Activated CD4-positive, alpha-beta T cell treated with anti-CD3 and anti-CD28 coated beads, Interleukin-2, amount 50 U/mL, for 1 hour (primary cell): ENCODE measurements around the gene VPS35L.
"Not testable (repeated sequence)": the region's sequence is repeated elsewhere in the genome, so short reads cannot be mapped to it uniquely, and the experiment has no call there.

ENCODE experiments used
- DNase-seq: peaks from one replicate; pipeline ENCODE4 v3.0.0-alpha.2; 2020

The VPS35L gene

GRCh38 chr16:19655242-19655777 lies 99.8 kb downstream of the VPS35L start:
- DNase-seq: no peak

- no peak for DNase-seq
These were observed 102.3 kb downstream of the VPS35L start for GRCh38 chr16:19657831-19658230.

- no peak for DNase-seq
These were observed 104.1 kb downstream of the VPS35L start for GRCh38 chr16:19659554-19659953.

DNA sequence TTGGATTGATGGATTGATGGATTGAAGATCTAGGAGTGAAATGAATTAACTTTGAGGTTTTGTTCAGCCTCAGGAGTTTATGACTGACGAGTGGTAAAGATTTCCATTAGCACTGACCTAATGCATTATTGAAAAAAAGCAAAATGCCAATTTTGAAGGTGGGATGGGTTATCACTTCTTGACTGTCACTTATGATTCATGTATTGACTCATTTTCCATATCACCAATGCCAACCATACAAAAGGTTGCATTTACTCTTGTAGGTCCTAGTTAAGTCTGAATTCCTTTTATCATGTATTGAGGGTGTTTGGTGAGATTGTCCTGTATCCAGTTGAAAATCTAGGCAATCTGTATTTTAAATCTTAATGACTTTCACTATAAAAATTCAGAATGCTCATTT lies 104.9 kb downstream of the VPS35L start:
- no peak for DNase-seq

- no peak for DNase-seq
These were observed 106.8 kb downstream of the VPS35L start for GRCh38 chr16:19662351-19662750.

DNA sequence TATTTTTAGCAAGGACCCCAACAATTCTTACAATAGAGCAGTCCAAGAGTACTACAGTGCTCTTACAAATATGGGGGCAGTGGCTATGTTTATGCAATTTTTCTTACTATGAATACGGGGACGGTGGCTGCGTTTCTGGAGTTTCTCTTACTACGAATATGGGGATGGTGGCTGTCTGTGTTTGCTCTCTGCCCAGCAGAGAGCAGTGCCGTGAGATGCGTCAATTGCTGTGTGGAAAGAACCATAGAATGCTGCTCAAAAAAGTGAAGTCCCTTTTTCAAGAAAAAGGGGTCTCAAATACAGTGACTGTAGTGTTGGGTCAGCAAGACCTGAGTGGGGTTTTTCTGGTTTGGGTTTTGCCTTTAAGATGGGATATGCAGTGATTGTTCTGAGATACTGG lies 108.7 kb downstream of the VPS35L start:
- no peak for DNase-seq

GRCh38 chr16:19665313-19665712 lies 109.8 kb downstream of the VPS35L start:
- DNase-seq: not testable (repeated sequence)

DNA sequence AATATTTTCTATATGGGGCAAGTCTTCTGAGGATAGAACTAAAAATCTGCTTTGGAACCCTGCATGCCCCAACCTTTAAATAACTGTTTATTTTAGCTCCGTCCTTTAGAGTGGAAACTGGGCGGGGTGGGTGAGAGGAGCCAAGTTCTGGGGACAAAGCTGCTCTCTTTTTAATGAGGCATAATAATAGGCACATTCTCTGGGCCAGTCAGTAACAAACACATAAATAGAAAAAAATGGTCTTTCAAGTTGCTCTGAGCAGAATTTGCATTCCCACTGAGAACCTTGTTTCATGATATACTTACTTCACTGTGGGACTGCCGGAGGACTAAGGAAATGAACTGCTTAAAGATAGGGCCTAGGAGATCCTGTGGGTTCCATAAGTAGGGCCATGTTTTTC lies 111.0 kb downstream of the VPS35L start:
- DNase-seq: no peak

DNA sequence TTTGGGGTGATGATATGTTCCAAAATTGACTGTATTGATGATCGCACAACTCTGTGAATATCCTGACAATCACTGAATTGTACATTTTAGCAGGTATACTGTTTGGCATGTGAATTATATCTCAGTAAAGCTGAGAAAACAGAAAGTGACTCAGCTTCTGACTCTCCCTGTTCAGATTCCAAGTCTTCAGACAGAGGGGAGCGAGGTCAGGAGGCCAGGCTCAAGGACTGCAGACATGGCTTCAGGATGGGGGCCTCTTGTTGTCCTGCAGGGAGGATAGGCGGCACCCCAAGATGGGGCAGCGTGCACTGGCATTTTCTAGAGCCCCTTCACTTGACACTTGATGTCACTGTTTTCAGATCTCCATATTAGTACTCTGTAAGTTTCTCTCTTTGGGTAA lies 116.9 kb downstream of the VPS35L start:
- no peak for DNase-seq

- no peak for DNase-seq
These were observed 119.0 kb downstream of the VPS35L start for GRCh38 chr16:19674485-19674884.

- no peak for DNase-seq
These were observed 121.9 kb downstream of the VPS35L start for GRCh38 chr16:19677402-19677801.

DNA sequence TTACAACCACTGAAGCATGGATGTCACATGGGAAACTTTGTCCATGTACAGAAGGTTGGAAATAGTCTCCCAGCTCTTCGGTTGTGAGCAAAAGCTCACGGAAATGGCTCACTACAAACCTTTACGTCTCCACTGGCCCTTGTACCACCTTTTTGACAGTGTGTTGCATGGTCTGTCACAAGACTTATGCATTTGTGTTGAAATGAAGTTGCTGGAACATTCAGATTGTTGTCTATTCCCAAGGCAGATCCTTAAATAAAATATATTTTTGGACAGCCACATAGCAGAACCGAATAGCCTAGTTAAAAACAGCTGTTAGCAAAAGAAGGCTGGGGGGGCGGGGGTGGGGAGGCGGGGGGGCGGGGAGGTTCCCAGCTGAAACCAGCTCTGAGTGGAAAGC lies 123.3 kb downstream of the VPS35L start:
- DNase-seq: no peak

GRCh38 chr16:19679281-19679680 lies 123.8 kb downstream of the VPS35L start:
- not testable (repeated sequence) for DNase-seq

DNA sequence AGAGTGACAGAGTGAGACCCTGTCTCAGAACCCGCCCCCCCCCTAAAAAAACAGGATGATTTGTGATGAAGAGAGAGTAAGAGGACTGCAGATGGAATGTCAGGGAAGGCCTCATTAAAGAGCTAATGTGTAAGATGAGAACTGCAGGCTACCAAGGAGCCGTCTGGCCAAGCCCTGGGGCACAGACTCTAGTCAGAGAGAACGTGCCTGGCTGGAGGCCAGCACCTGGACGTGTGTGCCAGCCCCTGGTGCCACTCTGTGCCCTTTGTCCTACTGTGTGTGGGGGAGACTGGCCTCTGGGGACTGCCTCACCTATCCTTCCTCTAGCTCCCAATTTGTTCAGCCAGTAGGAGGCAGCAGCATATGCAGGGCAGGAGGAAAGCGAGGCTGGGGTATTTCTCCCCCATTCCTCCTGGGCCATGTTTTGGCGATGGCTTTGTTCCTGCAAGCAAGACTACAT lies 125.4 kb downstream of the VPS35L start:
- no peak for DNase-seq

- no peak for DNase-seq
These were observed 126.1 kb downstream of the VPS35L start for GRCh38 chr16:19681637-19682036.

DNA sequence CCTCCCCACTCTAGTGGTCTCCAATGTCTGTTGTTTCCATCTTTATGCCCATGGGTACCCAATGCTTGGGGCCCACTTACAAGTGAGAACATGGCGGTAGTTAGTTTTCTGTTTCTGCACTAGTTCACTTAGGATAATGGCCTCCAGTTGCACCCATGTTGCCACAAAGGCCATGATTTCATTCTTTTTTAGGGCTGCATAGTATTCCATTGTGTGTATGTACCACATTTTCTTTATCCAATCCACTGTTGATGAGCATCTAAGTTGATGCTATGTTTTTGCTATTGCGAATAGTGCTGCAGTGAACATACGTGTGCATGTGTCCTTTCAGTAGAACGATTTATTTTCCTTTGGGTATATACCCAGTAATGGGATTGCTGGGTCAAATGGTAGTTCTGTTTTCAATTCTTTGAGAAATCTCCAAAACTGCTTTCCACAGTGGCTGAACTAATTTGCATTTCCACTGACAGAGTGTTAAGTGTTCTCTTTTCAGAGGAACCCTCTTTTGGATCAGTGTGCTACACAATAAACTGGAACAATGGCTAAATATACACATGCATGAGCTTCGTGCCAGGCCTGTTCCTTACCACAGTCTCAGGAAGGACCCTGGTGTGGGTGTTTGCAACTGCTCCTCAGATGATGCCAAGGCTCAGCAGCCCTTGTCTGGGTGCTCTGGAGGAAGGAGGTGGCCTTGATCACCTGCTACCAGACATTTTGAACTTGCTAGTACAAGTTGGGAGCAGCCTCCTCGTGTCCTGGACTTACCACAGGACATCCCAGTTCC lies 128.1 kb downstream of the VPS35L start:
- no peak for DNase-seq

- no peak for DNase-seq
These were observed 129.7 kb downstream of the VPS35L start for GRCh38 chr16:19685176-19685575.

GRCh38 chr16:19687279-19687678 lies 131.8 kb downstream of the VPS35L start:
- DNase-seq: no peak

DNA sequence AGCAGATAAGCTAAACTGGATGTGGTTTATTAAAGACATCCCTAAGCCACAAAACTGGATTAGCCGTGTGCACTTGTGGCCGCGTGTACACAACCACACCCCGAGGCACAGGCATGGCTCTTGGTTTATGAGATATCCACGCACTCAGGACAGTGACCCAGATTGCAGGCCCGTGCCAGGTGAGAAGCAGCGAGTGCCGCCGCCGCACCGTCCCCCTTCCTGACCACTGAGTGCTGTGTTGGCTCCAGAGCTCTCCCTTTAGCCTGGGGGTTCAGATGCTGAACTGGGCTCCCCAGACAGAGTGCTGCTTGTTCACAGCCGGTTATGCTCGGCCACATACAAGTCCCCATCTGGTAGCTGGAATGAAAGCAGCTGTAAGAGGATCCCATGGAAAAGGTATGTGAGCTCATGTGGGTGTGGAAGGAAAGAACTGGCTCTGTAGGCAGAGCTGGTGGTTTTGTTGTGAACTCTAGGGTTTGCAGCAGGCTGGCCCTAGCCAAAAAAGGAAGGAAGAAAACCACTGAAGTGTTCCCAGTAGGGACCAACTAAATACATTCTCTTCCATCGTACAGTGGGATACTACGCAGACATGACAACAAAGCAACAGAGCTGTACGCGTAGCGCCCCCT lies 133.0 kb downstream of the VPS35L start:
- DNase-seq: no peak

DNA sequence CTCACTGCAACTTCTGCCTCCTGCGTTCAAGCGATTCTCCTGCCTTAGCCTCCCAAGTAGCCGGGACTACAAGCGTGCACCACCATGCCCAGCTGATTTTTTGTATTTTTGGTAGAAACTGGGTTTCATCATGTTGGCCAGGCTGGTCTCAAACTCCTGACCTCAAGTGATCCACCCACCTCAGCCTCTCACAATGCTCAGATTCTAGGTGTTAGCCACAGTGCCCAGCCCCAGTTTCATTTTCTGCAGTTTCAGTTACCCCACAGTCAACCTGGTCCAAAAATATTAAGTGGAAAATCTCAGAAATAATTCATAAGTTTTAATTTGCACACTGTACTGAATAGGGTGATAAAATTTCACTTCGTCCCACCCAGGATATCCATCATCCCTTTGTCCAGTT lies 133.8 kb downstream of the VPS35L start:
- DNase-seq: no peak

DNA sequence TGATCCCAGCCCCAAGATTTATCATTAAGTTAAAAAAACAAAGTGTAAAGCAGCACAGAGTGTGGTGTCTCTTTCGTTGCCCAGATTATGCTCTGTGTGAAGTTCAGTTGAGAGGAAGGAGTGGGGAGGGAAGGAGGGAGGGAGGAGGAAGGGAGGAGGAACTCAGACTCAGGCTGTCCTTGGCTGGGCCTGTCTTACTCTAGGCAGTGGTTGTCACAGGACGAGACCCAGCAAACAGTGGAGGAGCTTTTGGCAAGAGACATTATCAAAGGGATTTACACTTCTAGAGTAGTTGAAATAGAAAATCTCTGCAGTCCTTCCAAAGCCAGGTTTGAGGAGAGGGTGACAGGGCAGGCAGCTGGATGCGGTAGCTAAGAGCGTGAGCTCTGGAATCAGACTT lies 134.7 kb downstream of the VPS35L start:
- DNase-seq: no peak

DNA sequence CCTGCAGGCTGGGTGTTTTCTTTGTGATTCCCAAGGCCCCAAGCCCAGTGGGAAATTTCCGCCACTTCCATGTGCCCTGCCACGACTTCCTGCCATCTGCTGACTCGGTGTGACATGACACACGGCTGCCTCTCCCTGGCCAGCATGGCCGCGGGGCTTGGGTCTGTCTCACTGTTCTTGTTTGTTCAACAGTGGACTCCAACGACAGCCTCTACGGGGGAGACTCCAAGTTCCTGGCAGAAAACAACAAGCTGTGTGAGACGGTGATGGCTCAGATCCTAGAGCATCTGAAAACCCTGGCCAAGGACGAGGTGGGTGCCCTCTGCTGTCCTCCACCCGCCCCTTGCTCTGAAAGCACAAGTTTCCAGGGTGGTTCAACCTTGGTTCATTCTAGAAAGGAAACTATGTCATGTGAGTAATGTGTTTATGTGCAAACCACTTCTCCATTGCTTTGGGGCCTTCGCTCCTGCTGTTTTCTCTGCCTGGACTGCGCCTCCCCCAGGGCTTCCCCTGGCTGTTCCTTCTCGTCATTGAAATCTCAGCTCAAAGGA lies 135.7 kb downstream of the VPS35L start:
- DNase-seq: no peak

DNA sequence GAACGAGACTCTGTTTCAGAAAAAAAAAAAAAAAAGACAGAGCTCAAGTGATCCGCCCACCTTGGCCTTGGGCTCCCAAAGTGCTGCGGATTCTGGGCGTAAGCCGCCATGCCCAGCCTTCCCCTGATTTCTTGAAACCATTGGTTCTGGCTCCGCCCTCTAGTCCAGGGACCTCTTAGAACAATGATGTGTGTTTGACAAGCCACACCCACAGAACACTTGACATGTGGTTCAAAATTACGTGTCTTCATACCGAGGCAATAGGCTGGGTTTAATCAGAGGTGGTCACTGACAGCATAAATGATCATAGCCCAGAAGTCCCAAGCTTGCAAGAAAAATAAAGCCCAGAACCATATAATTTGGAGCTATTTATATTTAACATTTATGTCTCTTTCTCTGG lies 139.5 kb downstream of the VPS35L start:
- no peak for DNase-seq

- DNase-seq: peak; percentile 53
These were observed 140.8 kb downstream of the VPS35L start for GRCh38 chr16:19696328-19696727.
